H1 (cell line): ENCODE data around the gene FXYD7. TPM values are rescaled to one million over a fixed set of nuclear protein-coding genes. Genes with fewer than 3 reads are reported as not detected.

ENCODE experiments used
- CTCF ChIA-PET: fragments of 300-600 bp; sonication (Branson Sonifier 250); formaldehyde crosslinking; loops from one replicate; lab custom pipeline; 2021; ENCODE audit not compliant: partially characterized antibody; lab: Charles Lee
- POLR2A ChIA-PET: fragments of 300-600 bp; sonication (Branson Sonifier 250); formaldehyde crosslinking; loops from one replicate; lab custom pipeline; 2021; ENCODE audit warnings: inconsistent platforms; ENCODE audit not compliant: partially characterized antibody; lab: Charles Lee
- DNase-seq, 2 experiments: peaks; one replicate each; pipeline versions ENCODE4 v3.0.0 to v3.0.0-alpha.2; 2010 to 2022; ENCODE audit warnings: low spot score in 2 of 2, low read depth in 1 of 2, mixed read lengths in 1 of 2
- FAIRE-seq: peaks from 2 replicates; lab custom pipeline; 2011; peaks lifted over from hg19 to GRCh38; lab: Jason Lieb, UNC
- H2AFZ ChIP-seq: 2 replicates; pipeline ENCODE4 v1.8.1; 2012; ENCODE audit warnings: low read length, inconsistent platforms
- H2AK5ac ChIP-seq: 2 replicates; pipeline ENCODE4 v1.6.1; 2013; ENCODE audit warnings: low read depth, low read length
- H2BK120ac ChIP-seq: replicated peaks from 2 replicates; pipeline ENCODE3; 2013; ENCODE audit warnings: low read depth, low read length, inconsistent platforms
- H2BK12ac ChIP-seq: 2 replicates; pipeline ENCODE4 v1.6.1; 2013; ENCODE audit warnings: low read depth, low read length
- H2BK15ac ChIP-seq: 2 replicates; pipeline ENCODE4 v1.6.1; 2013; ENCODE audit warnings: low read length
- H2BK20ac ChIP-seq: 2 replicates; pipeline ENCODE4 v1.6.1; 2013; ENCODE audit warnings: low read length
- H2BK5ac ChIP-seq: 2 replicates; pipeline ENCODE4 v1.6.1; 2013; ENCODE audit warnings: low read depth, low read length
- H3K14ac ChIP-seq: 2 replicates; pipeline ENCODE4 v1.6.1; 2013; ENCODE audit warnings: inconsistent platforms; ENCODE audit not compliant: insufficient read length
- H3K18ac ChIP-seq: 2 replicates; pipeline ENCODE4 v1.6.1; 2013; ENCODE audit warnings: low read length; ENCODE audit errors: extremely low read depth
- H3K23ac ChIP-seq: 2 replicates; pipeline ENCODE4 v1.6.1; 2013; ENCODE audit warnings: inconsistent platforms; ENCODE audit not compliant: insufficient read length
- H3K23me2 ChIP-seq: 2 replicates; pipeline ENCODE4 v1.6.1; 2013; ENCODE audit warnings: low read depth, low read length
- H3K27ac ChIP-seq: 2 replicates; pipeline ENCODE4 v1.6.1; 2011; ENCODE audit warnings: low read depth, low read length, inconsistent platforms
- H3K27me3 ChIP-seq, 4 experiments: replicated peaks in 1 of 4; 1 replicate in 1 of 4; 2 replicates in 3 of 4; pipeline versions ENCODE4 v1.6.1 to v1.8.1; 2011 to 2013; ENCODE audit warnings: low read length in 3 of 4, mild to moderate bottlenecking in 3 of 4, inconsistent platforms in 2 of 4, mixed read lengths in 2 of 4, moderate library complexity in 1 of 4; ENCODE audit not compliant: control insufficient read depth in 3 of 4, insufficient read depth in 3 of 4; ENCODE audit errors: extremely low read depth in 1 of 4
- H3K36me3 ChIP-seq, 4 experiments: 2 replicates each; pipeline versions ENCODE4 v1.6.1 to v1.8.1; 2011 to 2013; ENCODE audit warnings: mild to moderate bottlenecking in 4 of 4, low read length in 3 of 4, moderate library complexity in 2 of 4, control low read depth in 1 of 4, inconsistent platforms in 1 of 4; ENCODE audit not compliant: insufficient read depth in 4 of 4, control insufficient read depth in 2 of 4
- H3K4ac ChIP-seq: replicated peaks from 2 replicates; pipeline ENCODE3; 2013; ENCODE audit warnings: low read length, low read depth, mixed read lengths, inconsistent platforms; ENCODE audit not compliant: insufficient read length
- H3K4me1 ChIP-seq, 4 experiments: replicated peaks in 1 of 4; 1 replicate in 1 of 4; 2 replicates in 3 of 4; pipeline versions ENCODE4 v1.6.1 to v1.8.1; 2011 to 2013; ENCODE audit warnings: low read length in 3 of 4, inconsistent platforms in 2 of 4, mixed read lengths in 1 of 4; ENCODE audit not compliant: insufficient read depth in 4 of 4, control insufficient read depth in 3 of 4
- H3K4me2 ChIP-seq, 2 experiments: 2 replicates each; pipeline versions ENCODE4 v1.6.1 to v1.8.1; 2011 to 2013; ENCODE audit warnings: low read depth in 2 of 2, low read length in 2 of 2, control low read depth in 1 of 2, inconsistent platforms in 1 of 2, mild to moderate bottlenecking in 1 of 2; ENCODE audit not compliant: insufficient read depth in 1 of 2
- H3K4me3 ChIP-seq, 4 experiments: fragments of 200-600, 300-600 bp in 1 of 4; sonication (generic), shearing (Covaris generic), sonication (Bioruptor Twin) in 1 of 4; 2 replicates each; pipeline versions ENCODE4 v1.5.1 to v1.8.1; 2011 to 2016; ENCODE audit warnings: low read length in 4 of 4, low read depth in 3 of 4, control low read depth in 2 of 4, inconsistent platforms in 2 of 4, mild to moderate bottlenecking in 2 of 4, mixed read lengths in 1 of 4, moderate library complexity in 1 of 4; ENCODE audit not compliant: insufficient read depth in 2 of 4; ENCODE audit errors: extremely low read depth in 1 of 4
- H3K56ac ChIP-seq: replicated peaks from 2 replicates; pipeline ENCODE3; 2013; ENCODE audit warnings: low read depth, mild to moderate bottlenecking, mixed read lengths, low read length, inconsistent platforms; ENCODE audit not compliant: insufficient read length
- H3K79me1 ChIP-seq: 2 replicates; pipeline ENCODE4 v1.6.1; 2013; ENCODE audit warnings: low read depth, low read length, control low read depth
- H3K79me2 ChIP-seq, 2 experiments: 2 replicates each; pipeline versions ENCODE4 v1.6.1 to v1.8.1; 2012 to 2013; ENCODE audit warnings: low read length in 2 of 2, mild to moderate bottlenecking in 2 of 2, inconsistent platforms in 1 of 2; ENCODE audit not compliant: insufficient read depth in 2 of 2, control insufficient read depth in 1 of 2
- H3K9ac ChIP-seq, 4 experiments: replicated peaks in 1 of 4; 1 replicate in 1 of 4; 2 replicates in 3 of 4; pipeline versions ENCODE4 v1.6.1 to v1.8.1; 2011 to 2013; ENCODE audit warnings: low read depth in 3 of 4, low read length in 3 of 4, control low read depth in 2 of 4, mild to moderate bottlenecking in 2 of 4, moderate library complexity in 2 of 4, inconsistent platforms in 1 of 4; ENCODE audit errors: extremely low read depth in 1 of 4
- H3K9me3 ChIP-seq, 2 experiments: 2 replicates each; pipeline versions ENCODE4 v1.6.1 to v1.8.1; 2012 to 2013; ENCODE audit warnings: mild to moderate bottlenecking in 2 of 2, moderate library complexity in 2 of 2, control low read depth in 1 of 2, inconsistent platforms in 1 of 2, low read depth in 1 of 2, low read length in 1 of 2, mixed read lengths in 1 of 2; ENCODE audit not compliant: insufficient read depth in 2 of 2
- H4K20me1 ChIP-seq, 2 experiments: replicated peaks in 1 of 2; 2 replicates each; pipeline versions ENCODE3 to v1.8.1; 2011 to 2013; ENCODE audit warnings: inconsistent platforms in 2 of 2, low read length in 2 of 2, mild to moderate bottlenecking in 1 of 2; ENCODE audit not compliant: insufficient read depth in 2 of 2, control insufficient read depth in 1 of 2
- H4K5ac ChIP-seq: 2 replicates; pipeline ENCODE4 v1.6.1; 2013; ENCODE audit warnings: low read length, low read depth, mixed read lengths, inconsistent platforms; ENCODE audit not compliant: insufficient read length
- H4K8ac ChIP-seq: 2 replicates; pipeline ENCODE4 v1.8.0; 2013; ENCODE audit warnings: mild to moderate bottlenecking, moderate library complexity, low read length, inconsistent platforms; ENCODE audit not compliant: insufficient read depth; ENCODE audit errors: extremely low read depth
- H4K91ac ChIP-seq: replicated peaks from 2 replicates; pipeline ENCODE3; 2013; ENCODE audit warnings: low read length, mixed read lengths, inconsistent platforms; ENCODE audit not compliant: insufficient read length
- ATF2 ChIP-seq: IDR thresholded peaks from 2 replicates; pipeline ENCODE4 v1.6.1; 2012; ENCODE audit warnings: low read length, inconsistent platforms
- TAF7 ChIP-seq: optimal IDR thresholded peaks from 2 replicates; pipeline ENCODE3; 2011; ENCODE audit warnings: low read depth, mild to moderate bottlenecking, inconsistent platforms, low read length, moderate library complexity, borderline replicate concordance
- TEAD4 ChIP-seq: IDR thresholded peaks from 2 replicates; pipeline ENCODE4 v1.6.1; 2012; ENCODE audit warnings: low read depth, low read length, inconsistent platforms, mixed read lengths
- WGBS, 2 experiments: shearing (Covaris generic) in 1 of 2; methylation state at CpG; one replicate each; pipeline versions ENCODE4 v1.1.6 to v1.1.7; 2013 to 2015; ENCODE audit warnings: low lambda C conversion rate in 2 of 2, mixed read lengths in 2 of 2, inconsistent platforms in 1 of 2, low coverage in 1 of 2, missing lambda C conversion rate in 1 of 2; ENCODE audit not compliant: insufficient replicate concordance in 2 of 2, insufficient coverage in 1 of 2, insufficient read length in 1 of 2; ENCODE audit errors: extremely low coverage in 1 of 2, missing lambda C conversion rate in 1 of 2; 5-methylcytosine and 5-hydroxymethylcytosine counted together
- polyA plus RNA-seq, 7 experiments: library from polyadenylated mRNA; depleted of rRNA in 3 of 7; stranded (reverse) in 5 of 7; unstranded in 2 of 7; fragments of >200 nt in 5 of 7; fragments of 200-250 nt in 2 of 7; gene quantifications; 1 replicate in 5 of 7; 2 replicates in 1 of 7; 4 replicates in 1 of 7; pipeline versions ENCODE4 v1.2.1 to v1.2.3, GENCODE V29; 2011 to 2013; ENCODE audit warnings: missing spikeins in 2 of 7, mixed read lengths in 2 of 7
- total RNA-seq: library from RNA; stranded (reverse); fragmentation: NEBNext Ultra II Directional; extraction: Animal tissue kit (Norgen Biotek cat#: 25700); gene quantifications from 2 replicates; pipeline ENCODE4 v1.2.1, GENCODE V29; 2021

The FXYD7 gene
- total and polyA plus RNA-seq, 2 of the 8 experiments (the other 6 are each of a cell fraction or from before 2014, with no cell fraction given) = 12.1 to 14.3 TPM

- Histone ChIP-seq H3K4ac (no peak overlapping the region), H4K20me1 (peaks cover 1 to 5% of the 10 kb centered on the region in 2 experiments), H3K56ac (no peak overlapping the region), H3K9me3 (no peaks in the 10 kb centered on the region), H3K79me1 (peaks cover 6% of the 10 kb centered on the region), H2BK120ac (no peak overlapping the region), H4K91ac (no peak overlapping the region), H3K4me1 (peaks cover 4 to 13% (median 11%) of the 10 kb centered on the region in 4 experiments), H3K27me3 (peaks cover 0 to 5% (median 3%) of the 10 kb centered on the region in 4 experiments; a peak in 3 of 7 replicates), H3K4me2 (no peak overlapping the region), H3K18ac (no peak overlapping the region), H2BK20ac (no peak overlapping the region), H3K23me2 (peaks cover 9% of the 10 kb centered on the region; the same call in 1 of the 2 replicates), H4K5ac (no peak overlapping the region), H3K36me3 (peaks cover 5 to 42% (median 20%) of the 10 kb centered on the region in 4 experiments; a peak in 6 of 8 replicates), H3K9ac (no peak overlapping the region), H4K8ac (no peak overlapping the region), H3K14ac (no peak overlapping the region), H3K4me3 (no peak overlapping the region), H2AFZ (no peak overlapping the region), H3K79me2 (peaks cover 0 to 11% of the 10 kb centered on the region in 2 experiments; a peak in 1 of 4 replicates), H3K27ac (no peak overlapping the region), H2AK5ac (no peak overlapping the region), H2BK12ac (no peak overlapping the region), H3K23ac (no peak overlapping the region), H2BK15ac (no peak overlapping the region), H2BK5ac (no peak overlapping the region)
- TF ChIP-seq TAF7 = no peak
- no peak for TF ChIP-seq ATF2
- TF ChIP-seq TEAD4 = no peak
- ChIA-PET POLR2A (interaction anchor here (0.7 to 1.9 kb wide), 3 partner anchors 9 to 15 kb away, joined by 3 to 6 read pairs (median 3); no protein-coding TSS in a partner anchor), CTCF (interaction anchor here (2.5 kb wide), 1 partner anchor 16 kb away, joined by 15 read pairs; the partner anchor contains the start of gene FXYD7)
- DNase-seq (no peak), FAIRE-seq (no peak)
- 90% methylated on average over 4 of the region's 4 CpGs; no CpG with 5 or more reads in 1 of the 2 experiments for WGBS, 2 experiments
These were observed 14.4 kb downstream of the FXYD7 start for GRCh38 chr19:35157431-35157830.
